Activated CD8-positive, alpha-beta memory T cell treated with anti-CD3 and anti-CD28 coated beads, Interleukin-2, amount 50 U/mL, for 48 hours (primary cell): ENCODE data around the gene EGR4.
A peak's percentile ranks its signal among the peaks of the same experiment; 100 is the strongest.

Experiments used
- DNase-seq: peaks from one replicate; pipeline ENCODE4 v3.0.0-alpha.2; 2020

EGR4 gene

GRCh38 chr2:73293534-73294171 lies at the start of gene EGR4:
TSS of gene EGR4 (minus strand) at chr2:73293548. CDS start at chr2:73293317, 231 bp downstream.
- DNase-seq, result peak; percentile 91

- no peak for DNase-seq
Observed at GRCh38 chr2:73341039-73341438, 47.7 kb upstream of the EGR4 start.

GRCh38 chr2:73339201-73339600 lies 45.9 kb upstream of the EGR4 start:
- DNase-seq, result no peak

- DNase-seq, result no peak
Observed at GRCh38 chr2:73337828-73338227, 44.5 kb upstream of the EGR4 start.

- no peak for DNase-seq
Observed at GRCh38 chr2:73334620-73335019, 41.3 kb upstream of the EGR4 start.

- DNase-seq, result no peak
Observed at GRCh38 chr2:73334045-73334444, 40.7 kb upstream of the EGR4 start.

GRCh38 chr2:73333564-73333963 lies 40.2 kb upstream of the EGR4 start:
- no peak for DNase-seq

GRCh38 chr2:73324126-73324725 lies 30.9 kb upstream of the EGR4 start:
- no peak for DNase-seq

GRCh38 chr2:73323551-73323950 lies 30.2 kb upstream of the EGR4 start:
- DNase-seq, result no peak

- DNase-seq, result no peak
Observed at GRCh38 chr2:73314441-73314840, 21.1 kb upstream of the EGR4 start.

- DNase-seq, result peak; percentile 26
Observed at GRCh38 chr2:73307720-73308119, 14.4 kb upstream of the EGR4 start.

GRCh38 chr2:73301636-73302035 lies 8.3 kb upstream of the EGR4 start:
- DNase-seq, result no peak

GRCh38 chr2:73300926-73301325 lies 7.6 kb upstream of the EGR4 start:
- no peak for DNase-seq

- DNase-seq, result no peak
Observed at GRCh38 chr2:73297586-73297985, 4.2 kb upstream of the EGR4 start.

- DNase-seq, result no peak
Observed at GRCh38 chr2:73297151-73297559, 3.8 kb upstream of the EGR4 start.

GRCh38 chr2:73295751-73296400 lies 2.5 kb upstream of the EGR4 start:
- peak; percentile 36 for DNase-seq

- DNase-seq, result no peak
Observed at GRCh38 chr2:73294239-73294638, 891 bp upstream of the EGR4 start.

- DNase-seq, result peak; percentile 63
Observed at GRCh38 chr2:73292906-73293533, 328 bp downstream of the EGR4 start.

- no peak for DNase-seq
Observed at GRCh38 chr2:73292316-73292905, 937 bp downstream of the EGR4 start.

GRCh38 chr2:73291461-73292315 lies 1.7 kb downstream of the EGR4 start:
- no peak for DNase-seq

GRCh38 chr2:73291093-73291460 lies 2.3 kb downstream of the EGR4 start:
- DNase-seq, result peak; percentile 83

- DNase-seq, result no peak
Observed at GRCh38 chr2:73290049-73290839, 3.1 kb downstream of the EGR4 start.
